Chondrocyte (in vitro differentiated cells): Measurements from ENCODE around the gene UTP14A. TPM values are rescaled to one million over a fixed set of nuclear protein-coding genes. Genes with fewer than 3 reads are reported as not detected.

Experiments
- DNase-seq: peaks from one replicate; pipeline ENCODE4 v3.0.0; 2021; ENCODE audit warnings: mixed read lengths, low spot score
- H3K27ac Mint-ChIP-seq: one replicate; pipeline ENCODE4 v1.8.0; 2021; ENCODE audit warnings: mild to moderate bottlenecking, moderate library complexity, mixed read lengths; ENCODE audit not compliant: unreplicated experiment
- H3K27me3 Mint-ChIP-seq: 2 replicates; pipeline ENCODE4 v1.8.0; 2021; ENCODE audit warnings: low read depth, mixed read lengths
- H3K36me3 Mint-ChIP-seq: 2 replicates; pipeline ENCODE4 v1.8.0; 2021; ENCODE audit warnings: low read depth, mixed read lengths
- H3K4me1 Mint-ChIP-seq: 2 replicates; pipeline ENCODE4 v1.8.0; 2021; ENCODE audit warnings: low read depth, mild to moderate bottlenecking, mixed read lengths
- H3K4me3 Mint-ChIP-seq: one replicate; pipeline ENCODE4 v1.8.0; 2021; ENCODE audit warnings: mild to moderate bottlenecking, moderate library complexity, mixed read lengths; ENCODE audit not compliant: unreplicated experiment
- H3K9me3 Mint-ChIP-seq: 2 replicates; pipeline ENCODE4 v1.8.0; 2021; ENCODE audit warnings: low read depth, mixed read lengths
- CTCF ChIP-seq: fragments of 200-600 bp; sonication (generic); IDR thresholded peaks from 2 replicates; pipeline ENCODE4 v1.5.0; 2021; ENCODE audit warnings: antibody characterized with exemption, mild to moderate bottlenecking, moderate library complexity
- total RNA-seq: library from RNA; stranded (reverse); gene quantifications from 3 replicates; pipeline ENCODE4 v1.2.1, GENCODE V29; 2021

The UTP14A gene
- total RNA-seq, 1 donor from 2014 or later: 13.9 TPM

- peak overlapping the region; percentile 58 for H3K4me3 Mint-ChIP-seq
- no peak for TF ChIP-seq CTCF
- peaks cover 9% of the 10 kb centered on the region for H3K4me1 Mint-ChIP-seq
- no peaks in the 10 kb centered on the region for H3K27me3 Mint-ChIP-seq
- no peaks in the 10 kb centered on the region for H3K9me3 Mint-ChIP-seq
- DNase-seq: no peak
- H3K36me3 Mint-ChIP-seq: no peaks in the 10 kb centered on the region
- no peak overlapping the region for H3K27ac Mint-ChIP-seq
These were observed 50.8 kb downstream of the UTP14A start for GRCh38 chrX:129956765-129957164.

GRCh38 chrX:129957241-129958082 lies 51.5 kb downstream of the UTP14A start:
- H3K9me3 Mint-ChIP-seq: no peaks in the 10 kb centered on the region
- no peak for TF ChIP-seq CTCF
- peak overlapping the region; percentile 58 for H3K4me3 Mint-ChIP-seq
- no peaks in the 10 kb centered on the region for H3K27me3 Mint-ChIP-seq
- peaks cover 9% of the 10 kb centered on the region for H3K4me1 Mint-ChIP-seq
- no peak for DNase-seq
- no peak overlapping the region for H3K27ac Mint-ChIP-seq
- H3K36me3 Mint-ChIP-seq: no peaks in the 10 kb centered on the region

- no peaks in the 10 kb centered on the region for H3K9me3 Mint-ChIP-seq
- peaks cover 5% of the 10 kb centered on the region for H3K4me1 Mint-ChIP-seq
- no peaks in the 10 kb centered on the region for H3K36me3 Mint-ChIP-seq
- no peaks in the 10 kb centered on the region for H3K27me3 Mint-ChIP-seq
- no peak for DNase-seq
- H3K4me3 Mint-ChIP-seq: peak overlapping the region; percentile 8
- no peak for TF ChIP-seq CTCF
- no peak overlapping the region for H3K27ac Mint-ChIP-seq
These were observed 52.1 kb downstream of the UTP14A start for GRCh38 chrX:129958083-129958465.

- Mint-ChIP-seq H3K27ac (no peak overlapping the region), H3K36me3 (no peaks in the 10 kb centered on the region), H3K4me3 (no peak overlapping the region), H3K4me1 (peaks cover 5% of the 10 kb centered on the region), H3K27me3 (no peaks in the 10 kb centered on the region), H3K9me3 (no peaks in the 10 kb centered on the region)
- DNase-seq: no peak
- no peak for TF ChIP-seq CTCF
These were observed 53.0 kb downstream of the UTP14A start for GRCh38 chrX:129958814-129959492.

GRCh38 chrX:129959493-129959832 lies 53.5 kb downstream of the UTP14A start:
- Mint-ChIP-seq H3K4me1 (peaks cover 5% of the 10 kb centered on the region), H3K36me3 (no peaks in the 10 kb centered on the region), H3K27me3 (no peaks in the 10 kb centered on the region), H3K4me3 (no peak overlapping the region), H3K27ac (no peak overlapping the region), H3K9me3 (no peaks in the 10 kb centered on the region)
- TF ChIP-seq CTCF: no peak
- no peak for DNase-seq
